NB4 (cell line): ENCODE measurements around the gene TBX10.

Experiments
- CTCF ChIP-seq: IDR thresholded peaks from one replicate; pipeline ENCODE4 v1.5.1; 2012; ENCODE audit warnings: low read depth, low read length
- MAX ChIP-seq: IDR thresholded peaks from 2 replicates; pipeline ENCODE4 v1.6.1; 2011; ENCODE audit warnings: low read depth, low read length
- MYC ChIP-seq: IDR thresholded peaks from 2 replicates; pipeline ENCODE4 v1.6.1; 2011; ENCODE audit warnings: low read depth, low read length
- POLR2A ChIP-seq: IDR thresholded peaks from 2 replicates; pipeline ENCODE4 v1.6.1; 2011; ENCODE audit warnings: mild to moderate bottlenecking; ENCODE audit not compliant: insufficient read length; ENCODE audit errors: extremely low read depth

GRCh38 chr11:67615728-67616430 lies 23.7 kb downstream of the TBX10 start:
- TF ChIP-seq CTCF (no peak), MAX (no peak), MYC (no peak), POLR2A (no peak)
